Body of pancreas (tissue), 4 donors: ENCODE data around the gene TRERF1.

Source experiments
- POLR2A ChIP-seq, 3 donors: fragments of 450-650 bp; IDR thresholded peaks; one replicate each; pipeline ENCODE4 v1.6.1; 2016; ENCODE audit warnings: antibody characterized with exemption in 3 of 3, mild to moderate bottlenecking in 2 of 3
- TF ChIP-seq, protein P1 (sequence below), 7 experiments: fragments of 450-650 bp in 4 of 7; fragments of 200-600 bp in 3 of 7; sonication (generic) in 3 of 7; IDR thresholded peaks; one replicate each; pipeline ENCODE4 v1.5.1; 2016 to 2019; ENCODE audit warnings: antibody characterized with exemption in 7 of 7

GRCh38 chr6:42296614-42297013, 155.1 kb downstream of the TRERF1 start:
- TF ChIP-seq, protein P1, sequence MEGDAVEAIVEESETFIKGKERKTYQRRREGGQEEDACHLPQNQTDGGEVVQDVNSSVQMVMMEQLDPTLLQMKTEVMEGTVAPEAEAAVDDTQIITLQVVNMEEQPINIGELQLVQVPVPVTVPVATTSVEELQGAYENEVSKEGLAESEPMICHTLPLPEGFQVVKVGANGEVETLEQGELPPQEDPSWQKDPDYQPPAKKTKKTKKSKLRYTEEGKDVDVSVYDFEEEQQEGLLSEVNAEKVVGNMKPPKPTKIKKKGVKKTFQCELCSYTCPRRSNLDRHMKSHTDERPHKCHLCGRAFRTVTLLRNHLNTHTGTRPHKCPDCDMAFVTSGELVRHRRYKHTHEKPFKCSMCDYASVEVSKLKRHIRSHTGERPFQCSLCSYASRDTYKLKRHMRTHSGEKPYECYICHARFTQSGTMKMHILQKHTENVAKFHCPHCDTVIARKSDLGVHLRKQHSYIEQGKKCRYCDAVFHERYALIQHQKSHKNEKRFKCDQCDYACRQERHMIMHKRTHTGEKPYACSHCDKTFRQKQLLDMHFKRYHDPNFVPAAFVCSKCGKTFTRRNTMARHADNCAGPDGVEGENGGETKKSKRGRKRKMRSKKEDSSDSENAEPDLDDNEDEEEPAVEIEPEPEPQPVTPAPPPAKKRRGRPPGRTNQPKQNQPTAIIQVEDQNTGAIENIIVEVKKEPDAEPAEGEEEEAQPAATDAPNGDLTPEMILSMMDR (IDR thresholded peaks at IDR 0.05): no peak
- no peak for TF ChIP-seq POLR2A (IDR thresholded peaks at IDR 0.05)
